GM23338 (cell line): ENCODE measurements around the gene MED28. TPM values are rescaled to one million over a fixed set of nuclear protein-coding genes. Genes with fewer than 3 reads are reported as not detected.

Experiments
- ATAC-seq: fragments of 200-7000 bp; cut with Tn5 transposase; 3 replicates; pipeline ENCODE4 v1.9.1; 2020
- DNase-seq: peaks from one replicate; pipeline ENCODE4 v3.0.0-alpha.2; 2015; ENCODE audit warnings: low spot score
- H2AFZ ChIP-seq: fragments of 200-600 bp; sonication (generic); 2 replicates; pipeline ENCODE4 v1.8.0; 2016; ENCODE audit warnings: antibody characterized with exemption, mild to moderate bottlenecking, moderate library complexity
- H3F3A ChIP-seq: fragments of 200-600 bp; sonication (generic); replicated peaks from 2 replicates; pipeline ENCODE4 v1.8.0; 2017; ENCODE audit warnings: antibody characterized with exemption, mixed run types, low read depth
- H3K27ac ChIP-seq: fragments of 200-600 bp; sonication (generic); 2 replicates; pipeline ENCODE4 v1.6.1; 2016; ENCODE audit warnings: low read depth
- H3K27me3 ChIP-seq: fragments of 200-600 bp; sonication (generic); 2 replicates; pipeline ENCODE4 v1.8.0; 2016; ENCODE audit warnings: mild to moderate bottlenecking, mixed run types, moderate library complexity; ENCODE audit not compliant: insufficient read depth
- H3K36me3 ChIP-seq: fragments of 200-600 bp; sonication (generic); 2 replicates; pipeline ENCODE4 v1.8.0; 2016; ENCODE audit warnings: mild to moderate bottlenecking; ENCODE audit not compliant: insufficient read depth
- H3K4me1 ChIP-seq: fragments of 200-600 bp; sonication (generic); 2 replicates; pipeline ENCODE4 v1.8.0; 2016; ENCODE audit warnings: mild to moderate bottlenecking, moderate library complexity; ENCODE audit not compliant: insufficient read depth
- H3K4me2 ChIP-seq: fragments of 200-600 bp; sonication (generic); 2 replicates; pipeline ENCODE4 v1.7.1; 2017; ENCODE audit warnings: mixed run types
- H3K4me3 ChIP-seq: fragments of 200-600 bp; sonication (generic); 2 replicates; pipeline ENCODE4 v1.6.1; 2016; ENCODE audit warnings: mixed run types
- H3K79me2 ChIP-seq: fragments of 200-600 bp; sonication (generic); replicated peaks from 2 replicates; pipeline ENCODE4 v1.8.0; 2017; ENCODE audit warnings: mild to moderate bottlenecking; ENCODE audit not compliant: insufficient read depth
- H3K9me2 ChIP-seq: fragments of 200-600 bp; sonication (generic); 2 replicates; pipeline ENCODE4 v1.8.0; 2017; ENCODE audit not compliant: insufficient read depth
- H4K20me1 ChIP-seq: fragments of 200-600 bp; sonication (generic); replicated peaks from 2 replicates; pipeline ENCODE4 v1.8.0; 2017; ENCODE audit warnings: mild to moderate bottlenecking; ENCODE audit not compliant: insufficient read depth
- H3K27ac Mint-ChIP-seq: 2 replicates; pipeline ENCODE4 v1.8.0; 2020; ENCODE audit warnings: inconsistent platforms, mild to moderate bottlenecking, moderate library complexity, mixed read lengths
- H3K27me3 Mint-ChIP-seq: 3 replicates; pipeline ENCODE4 v1.8.0; 2022; ENCODE audit warnings: low read depth, mild to moderate bottlenecking, moderate library complexity, mixed read lengths, inconsistent platforms; ENCODE audit not compliant: insufficient read depth, poor library complexity
- H3K36me3 Mint-ChIP-seq: 3 replicates; pipeline ENCODE4 v1.8.0; 2021; ENCODE audit warnings: low read depth, mild to moderate bottlenecking, inconsistent platforms, moderate library complexity, mixed read lengths
- H3K4me1 Mint-ChIP-seq: 3 replicates; pipeline ENCODE4 v1.8.0; 2020; ENCODE audit warnings: mild to moderate bottlenecking, inconsistent platforms, mixed read lengths
- H3K4me3 Mint-ChIP-seq: 3 replicates; pipeline ENCODE4 v1.8.0; 2021; ENCODE audit warnings: moderate library complexity, mild to moderate bottlenecking, inconsistent platforms, mixed read lengths
- H3K9me3 Mint-ChIP-seq: 3 replicates; pipeline ENCODE4 v1.8.0; 2020; ENCODE audit warnings: moderate library complexity, mild to moderate bottlenecking, inconsistent platforms, mixed read lengths
- CREB1 ChIP-seq: fragments of 250-450 bp; sonication (Bioruptor Pico); IDR thresholded peaks from 2 replicates; pipeline ENCODE4 v1.5.0; 2020; ENCODE audit warnings: low read depth, mild to moderate bottlenecking, moderate library complexity
- CTCF ChIP-seq, 2 experiments: fragments of 200-600 bp in 1 of 2; sonication (generic) in 1 of 2; conservative IDR thresholded peaks; 2 replicates each; pipeline versions ENCODE4 v1.5.1 to v1.6.1; 2016 to 2017; ENCODE audit warnings: antibody characterized with exemption in 2 of 2, low read depth in 2 of 2, mild to moderate bottlenecking in 2 of 2, moderate library complexity in 1 of 2
- EZH2 ChIP-seq: fragments of 200-600 bp; sonication (generic); IDR thresholded peaks from one replicate; pipeline ENCODE4 v1.8.0; 2017; ENCODE audit warnings: antibody characterized with exemption, mild to moderate bottlenecking, low read depth; ENCODE audit not compliant: unreplicated experiment
- EZH2phosphoT487 ChIP-seq: fragments of 200-600 bp; sonication (generic); IDR thresholded peaks from one replicate; pipeline ENCODE4 v1.8.1; 2018; ENCODE audit warnings: antibody characterized with exemption; ENCODE audit not compliant: unreplicated experiment
- JUNB ChIP-seq: IDR thresholded peaks from one replicate; pipeline ENCODE4 v1.6.1; 2016; ENCODE audit warnings: antibody characterized with exemption; ENCODE audit not compliant: unreplicated experiment
- NANOG ChIP-seq: IDR thresholded peaks from 2 replicates; pipeline ENCODE4 v1.6.1; 2016; ENCODE audit warnings: antibody characterized with exemption, borderline replicate concordance
- POLR2AphosphoS5 ChIP-seq: IDR thresholded peaks from 2 replicates; pipeline ENCODE4 v1.6.1; 2016; ENCODE audit warnings: antibody characterized with exemption, low read depth
- REST ChIP-seq: IDR thresholded peaks from one replicate; pipeline ENCODE4 v1.6.1; 2018; ENCODE audit warnings: antibody characterized with exemption; ENCODE audit not compliant: unreplicated experiment
- STAT1 ChIP-seq: IDR thresholded peaks from one replicate; pipeline ENCODE4 v1.6.1; 2016; ENCODE audit warnings: antibody characterized with exemption; ENCODE audit not compliant: unreplicated experiment
- ZNF114 ChIP-seq: fragments of 250-450 bp; sonication (Bioruptor Pico); IDR thresholded peaks from 2 replicates; pipeline ENCODE4 v1.5.0; 2020; ENCODE audit warnings: mild to moderate bottlenecking, moderate library complexity
- ZNF331 ChIP-seq: fragments of 250-450 bp; sonication (Bioruptor Pico); IDR thresholded peaks from 2 replicates; pipeline ENCODE4 v1.5.0; 2020; ENCODE audit warnings: low read depth, mild to moderate bottlenecking, moderate library complexity
- polyA plus RNA-seq: library from polyadenylated mRNA; unstranded; fragments of >200 nt; fragmentation: Nextera tagmentation; extraction: Ambion mirVana; gene quantifications from 2 replicates; pipeline ENCODE4 v1.2.1, GENCODE V29; 2016
- total RNA-seq: library from RNA; depleted of rRNA; stranded (reverse); fragments of >200 nt; shearing (Covaris generic); gene quantifications from 2 replicates; pipeline ENCODE4 v1.2.3, GENCODE V29; 2014
- TF ChIP-seq, protein P1 (sequence below): IDR thresholded peaks from 2 replicates; pipeline ENCODE4 v1.6.1; 2016; ENCODE audit warnings: antibody characterized with exemption

The MED28 gene
- total and polyA plus RNA-seq, 2 experiments from 2014 or later = 24.0 to 60.9 TPM

GRCh38 chr4:17597517-17597916 lies 16.9 kb upstream of the MED28 start:
- Mint-ChIP-seq H3K4me3 (no peak overlapping the region), H3K9me3 (no peaks in the 10 kb centered on the region), H3K27ac (no peak overlapping the region), H3K4me1 (no peaks in the 10 kb centered on the region), H3K36me3 (peaks cover 41% of the 10 kb centered on the region), H3K27me3 (no peaks in the 10 kb centered on the region)
- H3K36me3 ChIP-seq = peaks cover 26% of the 10 kb centered on the region
- no peak overlapping the region for H3K27ac ChIP-seq
- no peak overlapping the region for H3K4me2 ChIP-seq
- no peaks in the 10 kb centered on the region for H3K79me2 ChIP-seq
- ATAC-seq = peak; percentile 58
- H3K9me2 ChIP-seq = no peaks in the 10 kb centered on the region
- no peak overlapping the region for H3K4me3 ChIP-seq
- peak; percentile 18 for DNase-seq
- no peaks in the 10 kb centered on the region for H3K27me3 ChIP-seq
- TF ChIP-seq CTCF (conservative IDR thresholded peaks at IDR 0.05; ENCODE audit: low read depth in 2 of 2) (peak; percentile 55 to 60), EZH2phosphoT487 (no peak)
- H2AFZ ChIP-seq = no peak overlapping the region
- no peaks in the 10 kb centered on the region for H3F3A ChIP-seq
- H4K20me1 ChIP-seq = peaks cover 7% of the 10 kb centered on the region; the same call in 1 of the 2 replicates
- no peaks in the 10 kb centered on the region for H3K4me1 ChIP-seq

GRCh38 chr4:17599826-17600225 lies 14.6 kb upstream of the MED28 start:
- Histone ChIP-seq H3K4me2 (no peak overlapping the region), H3K9me2 (no peaks in the 10 kb centered on the region), H3K79me2 (no peaks in the 10 kb centered on the region), H3K4me1 (no peaks in the 10 kb centered on the region), H3K27ac (no peak overlapping the region), H3F3A (no peaks in the 10 kb centered on the region), H3K27me3 (no peaks in the 10 kb centered on the region), H3K36me3 (peaks cover 26% of the 10 kb centered on the region), H2AFZ (no peak overlapping the region), H4K20me1 (peaks cover 7% of the 10 kb centered on the region; the same call in 1 of the 2 replicates), H3K4me3 (no peak overlapping the region)
- H3K9me3 Mint-ChIP-seq = no peaks in the 10 kb centered on the region
- DNase-seq = no peak
- no peak overlapping the region for H3K4me3 Mint-ChIP-seq
- no peaks in the 10 kb centered on the region for H3K4me1 Mint-ChIP-seq
- no peak overlapping the region for H3K27ac Mint-ChIP-seq
- ATAC-seq = no peak
- H3K36me3 Mint-ChIP-seq = peaks cover 41% of the 10 kb centered on the region
- H3K27me3 Mint-ChIP-seq = no peaks in the 10 kb centered on the region
- TF ChIP-seq POLR2AphosphoS5 = no peak
- no peak for TF ChIP-seq ZNF114 (CRISPR knock-in tag)
- TF ChIP-seq, protein P1, sequence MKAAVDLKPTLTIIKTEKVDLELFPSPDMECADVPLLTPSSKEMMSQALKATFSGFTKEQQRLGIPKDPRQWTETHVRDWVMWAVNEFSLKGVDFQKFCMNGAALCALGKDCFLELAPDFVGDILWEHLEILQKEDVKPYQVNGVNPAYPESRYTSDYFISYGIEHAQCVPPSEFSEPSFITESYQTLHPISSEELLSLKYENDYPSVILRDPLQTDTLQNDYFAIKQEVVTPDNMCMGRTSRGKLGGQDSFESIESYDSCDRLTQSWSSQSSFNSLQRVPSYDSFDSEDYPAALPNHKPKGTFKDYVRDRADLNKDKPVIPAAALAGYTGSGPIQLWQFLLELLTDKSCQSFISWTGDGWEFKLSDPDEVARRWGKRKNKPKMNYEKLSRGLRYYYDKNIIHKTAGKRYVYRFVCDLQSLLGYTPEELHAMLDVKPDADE = no peak
- no peak for TF ChIP-seq CREB1
- TF ChIP-seq ZNF331 = no peak
- no peak for TF ChIP-seq JUNB
- no peak for TF ChIP-seq NANOG
- no peak for TF ChIP-seq STAT1
- no peak for TF ChIP-seq REST
- TF ChIP-seq EZH2phosphoT487 = no peak
- TF ChIP-seq EZH2 = no peak
